ENCODE data around the gene KLHL17.

The KLHL17 gene

GRCh38 chr1:960363-961131, at the start of gene KLHL17:
TSS of gene KLHL17 (plus strand) at chr1:960584. CDS start at chr1:960694, 110 bp downstream.
- H3K36me3 ChIP-seq (ENCODE audit: low read depth), result peaks cover 25% of the 10 kb centered on the region
- no peak for DNase-seq (ENCODE audit: low spot score)
- H3K27me3 ChIP-seq (ENCODE audit: insufficient read depth, poor library complexity, severe bottlenecking), result no peaks in the 10 kb centered on the region
- no peaks in the 10 kb centered on the region for H3K9me3 ChIP-seq (ENCODE audit: severe bottlenecking)
- H3K27ac ChIP-seq (ENCODE audit: poor library complexity, severe bottlenecking), result peak within 1 kb of the TSS; percentile 38
- TF ChIP-seq CTCF (IDR thresholded peaks at IDR 0.05; ENCODE audit: poor library complexity, severe bottlenecking), result no peak
- peak within 1 kb of the TSS; percentile 100 for H3K4me3 ChIP-seq (ENCODE audit: severe bottlenecking)
- H3K4me1 ChIP-seq (ENCODE audit: insufficient read depth, poor library complexity, severe bottlenecking), result peaks cover 7% of the 10 kb centered on the region
- peak; percentile 69 for ATAC-seq (ENCODE audit: low read depth)

GRCh38 chr1:910881-911721, 49.3 kb upstream of the KLHL17 start:
- DNase-seq (ENCODE audit: low spot score), result peak; percentile 71
- Histone ChIP-seq H3K4me3 (ENCODE audit: severe bottlenecking) (no peak overlapping the region), H3K36me3 (ENCODE audit: low read depth) (no peaks in the 10 kb centered on the region), H3K4me1 (ENCODE audit: insufficient read depth, poor library complexity, severe bottlenecking) (peaks cover 4% of the 10 kb centered on the region), H3K27ac (ENCODE audit: poor library complexity, severe bottlenecking) (no peak overlapping the region), H3K9me3 (ENCODE audit: severe bottlenecking) (no peaks in the 10 kb centered on the region), H3K27me3 (ENCODE audit: insufficient read depth, poor library complexity, severe bottlenecking) (peaks cover 24% of the 10 kb centered on the region)
- ATAC-seq (ENCODE audit: low read depth), result peak; percentile 84
- no peak for TF ChIP-seq CTCF (IDR thresholded peaks at IDR 0.05; ENCODE audit: poor library complexity, severe bottlenecking)

- no peak overlapping the region for H3K27ac ChIP-seq (ENCODE audit: poor library complexity, severe bottlenecking)
- H3K36me3 ChIP-seq (ENCODE audit: low read depth), result no peaks in the 10 kb centered on the region
- DNase-seq (ENCODE audit: low spot score) (peak; percentile 37), ATAC-seq (ENCODE audit: low read depth) (no peak)
- peaks cover under 1% of the 10 kb centered on the region for H3K4me1 ChIP-seq (ENCODE audit: insufficient read depth, poor library complexity, severe bottlenecking)
- no peak for TF ChIP-seq CTCF (IDR thresholded peaks at IDR 0.05; ENCODE audit: poor library complexity, severe bottlenecking)
- H3K9me3 ChIP-seq (ENCODE audit: severe bottlenecking), result no peaks in the 10 kb centered on the region
- H3K4me3 ChIP-seq (ENCODE audit: severe bottlenecking), result no peak overlapping the region
- H3K27me3 ChIP-seq (ENCODE audit: insufficient read depth, poor library complexity, severe bottlenecking), result peaks cover 34% of the 10 kb centered on the region
Measured at GRCh38 chr1:911875-912739, 48.3 kb upstream of the KLHL17 start.

GRCh38 chr1:912740-913301, 47.6 kb upstream of the KLHL17 start:
- H3K4me1 ChIP-seq (ENCODE audit: insufficient read depth, poor library complexity, severe bottlenecking), result no peaks in the 10 kb centered on the region
- H3K36me3 ChIP-seq (ENCODE audit: low read depth), result no peaks in the 10 kb centered on the region
- peaks cover 41% of the 10 kb centered on the region for H3K27me3 ChIP-seq (ENCODE audit: insufficient read depth, poor library complexity, severe bottlenecking)
- no peak for TF ChIP-seq CTCF (IDR thresholded peaks at IDR 0.05; ENCODE audit: poor library complexity, severe bottlenecking)
- H3K9me3 ChIP-seq (ENCODE audit: severe bottlenecking), result no peaks in the 10 kb centered on the region
- DNase-seq (ENCODE audit: low spot score), result peak; percentile 55
- H3K4me3 ChIP-seq (ENCODE audit: severe bottlenecking), result no peak overlapping the region
- H3K27ac ChIP-seq (ENCODE audit: poor library complexity, severe bottlenecking), result no peak overlapping the region
- 0 out of 3 replicates have a peak, but pooled peaks have one; percentile 21 for ATAC-seq (ENCODE audit: low read depth)

Measured in RWPE2 (cell line).